HG02588 (cell line): Measurements from ENCODE around the gene GPR55.
"Not testable (repeated sequence)": the region's sequence is repeated elsewhere in the genome, so short reads cannot be mapped to it uniquely, and the experiment has no call there.

Experiments used
- ATAC-seq: cut with Tn5 transposase; IDR thresholded peaks from one replicate; pipeline ENCODE4 v1.9.1; 2021; ENCODE audit warnings: mild to moderate bottlenecking, moderate library complexity; ENCODE audit not compliant: unreplicated experiment

The GPR55 gene, protein sequence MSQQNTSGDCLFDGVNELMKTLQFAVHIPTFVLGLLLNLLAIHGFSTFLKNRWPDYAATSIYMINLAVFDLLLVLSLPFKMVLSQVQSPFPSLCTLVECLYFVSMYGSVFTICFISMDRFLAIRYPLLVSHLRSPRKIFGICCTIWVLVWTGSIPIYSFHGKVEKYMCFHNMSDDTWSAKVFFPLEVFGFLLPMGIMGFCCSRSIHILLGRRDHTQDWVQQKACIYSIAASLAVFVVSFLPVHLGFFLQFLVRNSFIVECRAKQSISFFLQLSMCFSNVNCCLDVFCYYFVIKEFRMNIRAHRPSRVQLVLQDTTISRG

DNA sequence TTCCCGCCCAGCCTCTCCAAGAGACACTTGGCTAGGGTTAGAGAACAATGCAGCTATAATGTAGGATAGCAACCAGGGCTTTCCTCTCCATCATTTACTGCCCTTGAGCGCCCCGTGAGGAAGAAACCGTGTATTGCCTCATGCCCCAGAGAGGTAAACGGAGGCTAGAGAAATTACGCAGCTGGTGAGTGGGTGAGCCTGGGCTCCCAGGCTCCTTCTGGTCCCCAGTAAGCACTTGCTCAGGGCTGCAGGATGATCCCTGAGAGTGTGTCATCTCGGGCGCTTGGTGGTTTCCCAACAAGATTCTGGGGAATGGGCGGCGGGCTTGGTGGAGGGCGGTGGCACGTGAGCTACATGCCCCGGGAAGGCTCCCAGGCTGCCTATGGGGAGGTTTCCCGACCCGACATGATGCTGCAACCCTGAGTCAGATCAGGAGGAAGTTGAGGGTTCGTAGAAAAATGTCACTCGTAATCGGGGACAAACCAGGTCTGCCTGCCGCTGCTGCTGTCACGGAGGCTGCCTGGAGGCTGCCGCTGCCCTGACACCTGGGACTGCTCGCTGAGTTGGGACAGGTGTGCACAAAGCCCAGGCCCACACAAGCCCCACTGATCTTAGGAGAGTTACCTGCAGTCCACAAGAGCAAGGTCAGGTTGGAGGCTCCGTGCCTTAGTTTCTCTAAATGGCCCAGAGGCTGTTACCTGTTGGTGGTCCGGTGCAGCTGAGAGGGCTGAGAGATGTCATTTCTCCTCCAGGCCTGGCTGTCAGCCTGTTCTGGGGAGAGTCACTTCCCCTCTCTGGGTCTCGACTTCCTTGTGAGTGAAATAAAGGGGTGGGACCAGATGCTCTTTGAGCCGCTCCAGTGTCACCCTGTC, at the start of gene GPR55:
TSS of gene GPR55 (minus strand) at position 773 of the 872 bp plus-strand sequence. CDS start 14,280 bp downstream, outside the sequence.
- peak; percentile 28 for ATAC-seq

DNA sequence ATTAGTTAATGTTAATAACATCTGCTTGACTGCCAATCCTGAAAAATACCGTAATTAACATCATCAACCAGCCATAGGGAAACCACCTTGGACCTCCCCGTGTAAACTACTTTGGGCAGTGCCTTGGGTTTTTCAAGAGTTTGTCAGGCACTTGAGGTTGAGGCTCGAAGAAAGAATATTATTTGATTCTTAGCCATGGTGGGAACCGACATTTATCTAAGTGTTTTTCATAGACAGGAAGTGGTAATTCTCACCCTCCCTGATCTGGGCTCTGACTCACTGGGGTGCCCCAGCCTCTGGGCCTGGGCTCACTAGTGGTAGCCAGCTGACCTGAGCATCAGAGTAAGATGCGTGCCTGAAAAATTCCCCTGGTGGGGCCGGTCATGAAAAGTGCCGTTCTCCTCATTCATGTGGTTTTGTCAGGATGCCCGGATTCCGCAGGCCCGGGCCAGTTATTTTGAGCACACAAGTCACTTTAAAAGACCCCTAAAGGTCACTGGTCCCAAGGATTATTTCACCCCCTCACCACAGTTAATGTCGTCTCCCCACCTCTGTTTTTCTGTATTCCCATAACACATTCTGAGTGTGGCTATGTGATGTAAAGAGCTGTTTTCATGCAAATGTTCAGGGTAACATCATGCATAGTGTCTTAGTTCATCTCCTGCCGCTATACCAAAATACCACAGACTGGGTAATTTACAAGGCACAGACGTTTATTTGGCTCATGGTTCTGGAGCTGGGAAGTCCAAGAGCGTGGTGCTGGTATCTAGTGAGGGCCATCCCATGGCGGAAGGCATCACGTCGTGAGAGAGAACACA, 49.3 kb upstream of the GPR55 start:
- ATAC-seq: peak; percentile 86

DNA sequence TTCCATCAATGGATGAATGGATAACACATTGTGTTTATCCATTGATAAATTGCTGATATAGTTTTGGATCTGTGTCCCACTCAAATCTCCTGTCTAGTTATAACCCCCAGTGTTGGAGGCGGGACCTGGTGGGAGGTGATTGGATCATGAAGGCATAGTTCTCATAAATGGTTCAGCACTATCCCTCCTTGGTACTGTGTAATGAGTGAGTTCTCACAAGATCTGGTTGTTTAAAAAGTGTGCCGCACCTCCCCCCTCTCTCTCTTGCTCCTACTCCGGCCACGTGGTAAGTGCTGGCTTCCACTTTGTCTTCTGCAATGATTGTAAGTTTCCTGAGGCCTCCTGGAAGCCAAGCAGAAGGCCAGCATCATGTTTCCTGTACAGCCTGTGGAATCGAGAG, 47.0 kb upstream of the GPR55 start:
- ATAC-seq: no peak

DNA sequence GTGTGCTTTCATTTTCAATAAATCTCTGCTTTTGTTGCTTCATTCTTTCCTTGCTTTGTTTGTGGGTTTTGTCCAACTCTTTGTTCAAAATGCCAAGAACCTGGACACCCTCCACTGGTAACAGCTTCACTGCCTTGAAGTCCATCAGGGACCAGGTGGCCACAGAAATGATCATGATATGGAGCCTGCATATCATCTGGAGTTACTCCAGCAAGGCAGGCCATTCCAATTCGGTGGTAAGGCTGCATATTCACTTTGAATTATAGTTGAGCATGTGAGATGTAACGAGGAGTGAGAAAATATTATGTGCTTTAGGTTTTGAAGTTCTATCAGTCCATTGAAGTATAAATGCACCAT, 44.6 kb upstream of the GPR55 start:
- ATAC-seq: no peak

DNA sequence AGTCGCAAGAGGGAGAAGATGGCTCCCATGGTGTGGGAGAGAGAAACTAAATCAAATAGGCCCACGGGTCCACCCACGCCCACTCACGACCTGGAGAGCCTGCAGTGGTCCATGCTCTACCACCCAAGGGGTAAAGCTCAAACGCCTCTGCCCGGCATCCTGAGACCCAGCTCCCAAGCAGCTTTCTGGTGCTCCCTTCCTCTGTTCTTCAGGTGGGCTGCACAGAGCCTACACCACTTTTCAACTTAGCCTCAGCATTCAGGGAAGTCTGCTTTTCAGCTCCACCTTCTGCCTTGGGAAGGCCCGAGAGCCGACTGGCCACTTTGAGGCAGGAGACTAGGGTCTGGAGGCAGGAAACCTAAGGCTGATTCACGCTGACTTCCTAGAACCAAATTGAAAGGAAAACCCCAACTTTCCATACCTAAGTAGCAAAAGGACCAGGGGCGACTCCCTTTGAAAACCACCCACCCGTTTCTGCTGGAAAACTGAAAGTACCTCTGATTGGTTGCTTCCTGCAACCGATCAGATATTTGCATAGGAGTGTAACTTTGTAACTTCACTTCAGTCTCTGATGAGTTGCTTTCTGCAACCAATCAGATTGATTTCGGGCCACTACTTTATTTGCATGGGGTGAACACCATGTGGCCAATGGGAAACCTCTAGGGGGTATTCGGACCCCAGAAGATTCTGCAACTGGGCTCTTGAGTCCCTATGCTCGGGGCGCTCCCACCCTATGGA, 44.0 kb upstream of the GPR55 start:
- ATAC-seq: no peak

DNA sequence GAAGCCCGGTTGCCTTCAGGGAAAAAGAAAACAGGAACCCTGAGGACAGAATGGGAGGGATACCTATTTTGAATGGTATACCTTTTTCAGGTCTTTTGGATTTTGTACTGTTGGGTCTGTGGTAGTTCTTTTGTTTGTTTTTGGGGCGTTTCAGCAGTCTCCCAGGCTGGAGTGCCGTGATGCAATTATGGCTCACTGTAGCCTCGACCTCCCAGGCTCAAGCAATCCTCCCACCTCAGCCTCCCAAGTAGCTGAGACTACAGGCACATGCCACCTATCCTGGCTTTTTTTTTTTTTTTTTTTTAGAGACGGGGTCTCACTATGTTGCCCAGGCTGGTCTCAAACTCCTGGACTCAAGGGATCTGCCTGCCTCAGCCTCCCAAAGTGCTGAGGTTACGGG, 43.3 kb upstream of the GPR55 start:
- ATAC-seq: not testable (repeated sequence)

DNA sequence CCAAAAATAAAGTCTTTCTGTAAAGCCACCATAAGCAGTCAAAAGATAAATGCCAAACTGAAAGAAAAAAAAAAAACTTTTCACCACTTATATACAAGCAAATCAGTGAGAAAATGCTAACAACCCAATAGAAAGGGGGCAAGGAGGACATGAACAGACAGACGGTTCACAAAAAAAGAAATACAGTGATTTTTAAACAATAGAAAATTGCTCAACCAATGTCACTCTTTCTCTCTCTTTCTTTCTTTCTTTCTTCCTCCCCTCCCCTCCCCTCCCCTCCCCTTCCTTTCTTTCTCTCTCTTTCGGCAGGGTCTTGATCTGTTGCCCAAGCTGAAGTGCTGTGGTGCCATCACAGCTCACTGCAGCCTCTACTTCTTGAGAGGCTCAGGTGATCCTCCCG, 42.1 kb upstream of the GPR55 start:
- no peak for ATAC-seq

DNA sequence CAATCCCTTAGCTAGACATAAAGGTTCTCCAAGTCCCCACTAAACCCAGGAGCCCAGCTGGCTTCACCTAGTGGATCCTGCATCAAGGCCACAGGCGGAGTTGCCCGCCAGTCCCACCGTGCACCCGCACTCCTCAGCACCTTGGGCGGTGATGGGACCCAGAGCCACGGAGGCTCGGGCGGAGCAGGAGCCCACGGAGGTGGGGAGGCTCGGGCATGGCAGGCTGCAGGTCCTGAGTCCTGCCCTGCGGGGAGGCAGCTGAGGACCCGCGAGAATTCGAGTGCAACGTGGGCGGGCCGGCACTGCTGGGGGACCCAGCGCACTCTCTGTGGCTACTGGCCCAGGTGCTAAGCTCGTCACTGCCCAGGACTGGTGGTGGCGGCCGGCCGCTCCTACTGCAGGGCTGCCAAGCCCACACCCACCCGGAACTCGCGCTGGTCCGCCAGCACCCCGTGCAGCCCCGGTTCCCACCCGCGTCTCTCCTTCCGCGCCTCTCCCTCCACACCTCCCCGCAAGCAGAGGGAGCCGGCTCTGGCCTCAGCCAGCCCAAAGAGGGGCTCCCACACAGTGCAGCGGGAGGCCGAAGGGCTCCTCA, 39.2 kb upstream of the GPR55 start:
- no peak for ATAC-seq

DNA sequence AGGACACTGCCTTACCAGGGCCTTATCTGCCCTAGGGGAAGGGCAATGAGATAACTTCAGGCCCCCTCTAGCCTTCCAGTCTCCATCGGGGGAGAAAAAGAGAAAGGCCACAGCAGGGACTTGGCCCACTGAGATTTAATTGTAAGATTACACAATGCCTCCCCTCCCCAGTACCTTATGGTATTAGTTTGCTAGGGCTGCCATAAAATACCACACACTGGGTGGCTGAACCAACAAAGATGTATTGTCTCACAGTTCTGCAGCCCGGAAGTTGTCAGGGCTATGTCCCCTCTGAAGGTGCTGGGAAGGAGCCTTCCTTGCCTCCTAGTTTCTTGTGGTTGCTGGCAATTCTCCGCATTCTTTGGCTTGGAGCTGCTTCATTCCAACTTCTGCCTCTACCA, 36.0 kb upstream of the GPR55 start:
- ATAC-seq: no peak

DNA sequence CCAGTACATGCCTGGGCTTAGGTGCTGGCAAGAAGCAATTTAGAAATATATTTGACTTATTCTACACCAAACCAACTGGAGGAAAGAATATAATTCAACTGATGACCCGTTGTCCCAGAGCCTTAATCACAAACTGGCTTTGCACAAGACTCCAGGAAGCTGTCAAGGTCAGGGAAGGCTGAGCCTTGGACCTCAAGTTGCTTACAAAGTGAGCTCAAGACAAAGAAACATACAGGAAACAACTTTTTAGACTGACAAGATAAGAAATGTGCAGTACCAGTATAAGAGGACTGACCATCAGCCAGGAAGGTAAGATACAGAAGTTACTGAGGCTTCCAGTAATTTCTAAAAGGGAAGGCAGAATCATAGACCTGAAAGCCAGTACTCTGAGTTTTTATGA, 35.0 kb upstream of the GPR55 start:
- ATAC-seq: no peak

DNA sequence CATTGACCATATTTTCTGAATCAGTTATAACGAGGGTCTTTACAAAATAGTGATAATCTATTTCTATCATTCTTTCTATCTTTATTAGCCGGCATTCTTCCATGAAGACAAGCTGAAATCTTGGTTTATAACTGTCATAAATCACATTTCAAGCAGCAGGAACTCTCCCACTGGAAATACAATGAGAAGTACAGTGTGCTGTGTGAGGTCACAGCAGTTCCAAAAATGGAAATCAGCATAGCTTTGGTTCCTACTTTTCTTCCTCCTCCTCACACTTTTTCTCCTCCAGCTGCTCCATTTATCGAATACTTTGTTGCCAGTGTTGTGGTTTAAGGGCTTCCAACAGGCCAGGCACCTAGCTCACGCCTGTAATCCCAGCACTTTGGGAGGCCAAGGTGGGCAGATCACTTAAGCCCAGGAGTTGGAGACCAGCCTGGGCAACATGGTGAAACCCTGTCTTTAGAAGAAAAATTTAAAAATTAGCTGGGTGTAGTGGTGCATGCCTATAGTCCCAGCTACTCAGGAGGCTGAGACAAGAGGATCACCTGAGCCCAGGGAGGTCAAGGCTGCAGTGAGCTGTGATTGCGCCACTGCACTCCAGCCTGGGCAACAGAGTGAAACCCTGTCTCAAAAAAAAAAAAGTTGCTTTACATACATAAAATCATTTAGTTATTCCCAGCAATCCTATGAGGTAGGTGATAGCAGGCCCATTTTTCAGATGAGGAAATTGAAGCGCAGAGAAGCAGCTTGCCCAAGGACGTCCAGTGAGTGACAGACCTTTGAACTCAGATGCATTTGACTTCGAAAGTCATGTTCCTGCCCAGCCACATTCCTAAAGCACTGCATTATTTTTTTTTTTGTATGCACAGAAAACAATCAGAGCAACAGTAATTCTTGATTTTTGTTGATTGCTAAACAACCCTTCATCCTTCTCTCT, 34.0 kb upstream of the GPR55 start:
- ATAC-seq: no peak

DNA sequence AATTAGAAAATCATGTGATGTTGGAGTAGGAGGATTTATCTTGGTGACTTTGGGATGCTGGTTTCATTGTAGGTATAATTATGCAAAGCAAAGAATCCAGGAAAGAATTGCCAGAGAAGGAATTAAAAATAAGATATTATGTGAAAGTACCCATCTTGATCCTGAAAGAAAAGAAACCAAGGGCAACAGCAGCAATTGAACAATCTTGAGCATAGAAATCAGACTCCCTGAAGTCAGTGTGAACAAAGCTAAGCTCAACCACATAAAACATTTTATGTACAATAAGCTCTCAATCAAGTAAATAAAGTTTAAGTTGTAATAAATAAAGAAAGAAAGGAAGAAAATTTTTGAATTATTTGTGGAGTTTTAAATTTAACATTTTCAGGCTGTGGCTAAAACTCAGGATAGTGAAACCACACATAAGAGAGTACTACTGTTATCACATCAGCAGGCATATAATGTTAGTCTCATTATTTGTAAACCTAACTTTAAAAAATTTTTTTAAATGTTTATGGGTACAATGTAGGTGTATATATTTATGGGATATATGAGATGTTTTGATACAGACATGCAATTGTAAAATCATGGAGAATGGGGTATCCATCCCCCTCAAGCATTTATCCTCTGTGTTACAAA, 32.8 kb upstream of the GPR55 start:
- ATAC-seq: no peak

DNA sequence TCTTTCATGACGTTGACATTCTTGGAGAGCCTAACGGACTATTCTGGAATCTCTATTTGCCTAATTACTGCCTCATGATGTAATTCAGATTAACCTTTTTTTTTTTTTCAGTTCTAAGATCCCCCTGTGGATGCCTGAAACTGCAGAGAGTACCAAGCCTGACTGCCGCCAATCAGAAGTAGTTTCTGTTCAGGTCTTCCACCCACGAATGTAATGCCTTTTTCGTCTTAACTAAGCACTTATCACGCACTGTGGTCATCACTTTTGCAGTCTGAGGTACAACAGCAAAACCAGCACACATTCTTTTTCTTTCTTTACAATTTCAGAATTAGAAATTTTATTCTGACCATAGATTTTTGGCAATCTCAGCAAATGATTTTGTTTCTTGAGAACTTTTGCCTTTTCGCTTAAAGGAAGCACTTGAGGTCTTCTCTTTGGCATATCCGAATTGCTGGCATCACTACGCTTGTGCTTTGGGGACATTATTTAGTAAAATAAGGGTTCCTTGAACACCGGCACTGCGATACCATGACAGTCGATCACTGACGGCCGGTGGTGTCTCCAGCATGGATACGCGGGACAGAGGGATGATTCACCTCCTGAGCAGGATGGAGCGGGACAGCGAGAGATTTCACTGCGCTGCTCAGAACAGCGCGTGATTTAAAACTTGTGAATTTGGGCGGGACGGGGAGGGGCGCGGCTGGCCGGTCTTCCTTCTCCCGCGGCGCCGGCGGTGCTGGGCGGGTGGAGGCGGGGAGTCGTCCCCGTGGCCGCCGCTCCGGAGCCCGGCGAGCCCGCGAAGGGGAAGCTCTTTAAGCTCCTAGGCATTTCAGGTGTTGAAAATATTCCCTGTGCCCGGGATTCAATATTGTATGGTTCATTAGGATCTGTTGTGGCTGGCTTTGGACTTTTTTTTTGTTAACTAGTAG, 32.0 kb upstream of the GPR55 start:
- peak; percentile 71 for ATAC-seq

DNA sequence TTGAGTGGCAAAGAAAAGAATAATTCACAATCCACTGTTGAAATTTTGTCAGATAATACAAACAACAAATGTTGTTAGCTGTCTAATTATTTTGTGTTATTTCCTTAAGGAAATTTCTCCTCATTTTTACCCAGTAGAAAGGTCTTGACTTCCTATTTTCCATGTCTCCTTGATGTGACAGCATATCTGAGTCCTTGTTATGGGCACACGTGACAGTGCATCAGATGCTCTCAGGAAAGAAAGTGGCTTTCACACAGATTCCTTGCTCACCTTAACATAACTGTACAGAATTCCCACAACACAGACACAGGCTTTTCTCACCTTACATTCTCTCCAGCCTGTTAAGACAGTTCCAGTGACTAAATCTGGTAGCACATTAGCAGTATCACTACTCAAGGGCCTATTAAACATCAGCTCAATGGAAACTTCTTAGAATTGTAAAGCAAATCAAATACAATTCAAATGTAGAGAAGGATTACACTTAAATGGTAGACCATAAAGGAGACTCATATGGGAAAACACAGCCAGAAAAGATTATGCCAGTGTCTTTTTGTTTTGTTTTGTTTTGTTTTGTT, 30.2 kb upstream of the GPR55 start:
- no peak for ATAC-seq

DNA sequence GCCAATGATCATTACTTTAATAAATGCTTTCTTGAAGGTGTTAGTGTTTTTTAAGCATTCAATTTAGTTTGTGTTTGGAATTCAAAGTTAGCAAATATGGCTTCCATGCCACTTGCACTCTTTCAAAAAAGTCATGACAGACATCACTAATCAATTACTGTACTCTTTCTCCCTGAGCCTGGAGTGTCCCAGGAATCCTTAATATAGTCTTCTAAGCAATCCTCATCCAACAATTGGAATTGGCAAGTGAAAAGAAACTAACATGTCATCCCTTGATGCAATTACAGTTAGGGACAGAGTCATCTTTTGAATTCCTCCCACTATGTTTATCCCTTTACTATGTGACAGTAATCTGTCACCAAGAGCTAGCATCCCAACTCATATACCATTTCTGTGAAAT, 29.7 kb upstream of the GPR55 start:
- no peak for ATAC-seq

DNA sequence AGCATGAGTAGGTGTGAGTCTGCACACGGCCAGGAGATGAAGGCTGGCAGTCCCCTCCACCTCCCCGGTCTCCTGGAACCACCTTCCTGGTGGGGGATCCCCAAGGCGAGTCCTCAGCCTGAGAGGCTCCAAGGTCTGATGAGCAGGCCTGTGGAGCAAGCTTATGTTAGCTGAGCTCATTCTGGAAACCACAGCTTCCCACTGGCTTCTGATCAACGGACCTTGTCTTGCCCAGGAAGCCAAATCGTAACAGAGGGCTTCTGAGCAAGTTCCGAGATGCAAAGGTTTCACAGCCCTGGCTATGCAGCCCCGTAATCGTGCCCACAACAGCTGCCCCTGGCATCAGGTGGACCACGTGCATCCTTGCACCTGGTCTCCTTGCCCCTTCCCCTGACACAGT, 28.8 kb upstream of the GPR55 start:
- peak; percentile 24 for ATAC-seq

DNA sequence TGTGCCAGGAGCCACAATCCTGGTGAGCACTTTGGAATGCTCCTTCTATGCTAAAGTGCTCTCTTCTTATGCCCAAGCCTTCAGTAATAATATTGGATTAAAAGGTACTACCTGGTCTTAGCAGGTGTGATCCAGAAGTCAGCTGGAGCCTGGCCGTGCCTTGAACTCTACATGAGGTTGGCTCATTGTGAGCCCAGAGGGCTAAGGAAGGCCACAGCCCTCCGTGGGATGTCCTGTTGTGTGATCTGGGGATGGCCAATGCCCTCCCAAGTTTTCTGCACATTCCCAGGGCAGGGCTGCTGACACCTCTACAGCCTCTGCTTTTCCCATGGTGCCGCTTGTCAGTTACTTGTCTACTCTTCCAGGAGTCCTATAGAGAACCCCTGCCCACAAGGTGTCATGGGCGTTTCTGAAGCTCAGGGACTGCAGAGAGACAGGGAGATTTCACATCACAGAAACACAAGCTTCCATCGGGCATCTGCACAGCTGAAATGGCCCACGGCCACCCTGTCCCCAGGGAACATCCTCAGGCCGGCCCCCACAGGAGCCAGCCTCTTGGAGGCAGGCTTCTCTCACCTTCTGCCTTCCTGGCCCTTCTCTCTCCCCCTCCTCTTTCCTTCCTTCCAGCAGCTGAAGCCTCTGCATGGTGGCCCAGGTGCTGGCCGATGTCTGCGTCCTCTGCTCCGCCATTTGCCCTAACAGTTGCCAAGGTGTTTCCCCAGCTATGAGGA, 27.3 kb upstream of the GPR55 start:
- ATAC-seq: no peak
